ENCODE data around the gene LAMA3.
A peak's percentile ranks its signal among the peaks of the same experiment; 100 is the strongest.

Gene LAMA3

DNA sequence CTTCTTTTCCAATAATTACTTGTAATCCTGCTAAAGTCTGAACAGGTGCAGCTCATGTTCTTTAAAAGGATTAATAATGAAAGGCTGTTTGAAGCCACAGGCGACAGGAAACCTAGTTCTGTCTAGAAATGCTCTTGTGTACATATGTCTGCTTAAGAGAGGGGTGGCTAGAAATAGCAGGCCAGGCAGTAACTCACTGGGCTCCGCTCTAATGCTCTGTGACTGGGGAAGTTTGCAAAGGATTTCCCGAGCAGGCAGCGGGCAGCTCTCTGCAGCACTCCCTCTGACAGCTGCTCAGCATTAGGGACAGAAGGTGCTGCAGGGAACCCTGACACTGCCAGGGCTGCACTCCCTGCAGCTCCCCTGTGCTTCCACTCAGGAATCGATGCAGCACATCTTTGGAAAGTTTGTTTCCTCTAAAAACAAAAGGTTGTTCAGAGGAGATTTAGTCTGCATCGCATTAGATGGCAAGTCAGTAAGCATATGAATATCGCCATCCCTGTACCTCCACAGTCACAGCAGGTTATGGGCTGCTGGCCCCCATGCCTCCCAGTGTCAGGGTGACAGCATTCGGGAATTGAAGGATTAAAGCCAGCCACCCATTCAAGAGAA lies 292.2 kb downstream of the LAMA3 start:
- DNase-seq (ENCODE audit: low read depth): peak; percentile 78
- TF ChIP-seq, protein P1, sequence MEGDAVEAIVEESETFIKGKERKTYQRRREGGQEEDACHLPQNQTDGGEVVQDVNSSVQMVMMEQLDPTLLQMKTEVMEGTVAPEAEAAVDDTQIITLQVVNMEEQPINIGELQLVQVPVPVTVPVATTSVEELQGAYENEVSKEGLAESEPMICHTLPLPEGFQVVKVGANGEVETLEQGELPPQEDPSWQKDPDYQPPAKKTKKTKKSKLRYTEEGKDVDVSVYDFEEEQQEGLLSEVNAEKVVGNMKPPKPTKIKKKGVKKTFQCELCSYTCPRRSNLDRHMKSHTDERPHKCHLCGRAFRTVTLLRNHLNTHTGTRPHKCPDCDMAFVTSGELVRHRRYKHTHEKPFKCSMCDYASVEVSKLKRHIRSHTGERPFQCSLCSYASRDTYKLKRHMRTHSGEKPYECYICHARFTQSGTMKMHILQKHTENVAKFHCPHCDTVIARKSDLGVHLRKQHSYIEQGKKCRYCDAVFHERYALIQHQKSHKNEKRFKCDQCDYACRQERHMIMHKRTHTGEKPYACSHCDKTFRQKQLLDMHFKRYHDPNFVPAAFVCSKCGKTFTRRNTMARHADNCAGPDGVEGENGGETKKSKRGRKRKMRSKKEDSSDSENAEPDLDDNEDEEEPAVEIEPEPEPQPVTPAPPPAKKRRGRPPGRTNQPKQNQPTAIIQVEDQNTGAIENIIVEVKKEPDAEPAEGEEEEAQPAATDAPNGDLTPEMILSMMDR (IDR thresholded peaks at IDR 0.05; ENCODE audit: insufficient read depth, low read depth, low read length, missing control alignments): no peak
- no peak overlapping the region for H3K4me3 ChIP-seq (ENCODE audit: low read depth, low read length)

DNA sequence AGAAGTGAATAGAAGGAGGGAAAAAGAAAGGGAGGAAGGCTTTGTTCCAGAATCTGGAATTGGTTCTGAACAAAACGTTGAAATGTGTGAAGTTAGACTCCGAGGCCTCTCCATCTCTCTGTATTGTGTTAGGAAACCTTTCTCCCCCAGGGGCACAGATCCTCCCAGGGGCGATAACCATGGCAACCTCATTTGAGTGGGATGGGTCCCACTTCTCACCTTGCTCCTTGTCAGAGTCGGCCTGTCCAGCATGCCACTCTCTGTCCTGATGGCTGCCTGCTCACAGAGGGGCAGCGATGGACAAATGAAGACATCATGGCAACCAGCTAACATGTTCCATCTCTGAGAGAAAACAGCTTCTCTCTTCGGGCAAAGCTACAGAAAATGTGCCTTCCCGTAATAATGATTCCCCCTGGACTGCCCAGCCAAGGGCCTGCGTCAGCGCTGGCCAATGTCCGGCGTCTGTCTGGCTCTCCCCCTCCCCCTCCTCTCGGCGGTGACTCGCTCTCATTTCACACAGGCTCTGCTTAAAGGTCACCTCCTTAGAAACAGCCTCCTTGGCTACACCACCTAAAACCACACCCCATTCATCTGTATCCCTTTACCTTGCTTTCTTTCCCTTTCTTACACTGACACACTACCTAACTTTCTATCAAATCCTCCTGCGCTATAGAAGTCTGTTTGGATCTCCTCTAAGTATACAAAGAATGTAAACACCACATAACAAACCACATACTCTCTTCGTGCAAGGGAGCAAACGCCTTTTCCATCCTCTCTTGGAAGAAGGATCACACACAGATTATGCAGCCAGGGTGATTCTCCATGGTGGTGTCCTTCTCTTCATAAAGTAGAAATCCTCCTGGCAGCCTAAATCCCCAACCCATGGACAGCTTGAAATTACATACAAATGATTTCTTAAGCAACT lies 293.2 kb downstream of the LAMA3 start:
- no peak overlapping the region for H3K4me3 ChIP-seq (ENCODE audit: low read depth, low read length)
- TF ChIP-seq, protein P1 (IDR thresholded peaks at IDR 0.05; ENCODE audit: insufficient read depth, low read depth, low read length, missing control alignments): no peak
- no peak for DNase-seq (ENCODE audit: low read depth)

DNA sequence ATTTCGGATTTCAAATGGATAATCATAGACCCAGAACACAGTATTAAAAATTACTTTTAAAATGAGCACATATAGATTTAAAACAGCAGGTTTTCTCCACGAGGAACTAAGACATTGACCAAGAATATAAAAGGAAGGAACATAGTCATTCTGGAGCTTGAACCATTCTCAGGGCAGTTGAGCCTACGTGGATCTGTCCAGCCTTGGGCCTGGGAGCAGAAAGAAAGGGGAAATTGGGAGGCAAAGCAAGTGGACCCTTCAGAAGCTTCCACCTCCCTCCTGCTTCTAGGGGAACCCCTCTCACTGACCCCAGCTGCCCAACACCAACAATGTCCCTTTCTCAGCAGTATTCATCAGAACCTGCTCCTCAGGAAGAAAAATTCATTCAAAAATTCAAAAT lies 293.9 kb downstream of the LAMA3 start:
- H3K4me3 ChIP-seq (ENCODE audit: low read depth, low read length): no peak overlapping the region
- TF ChIP-seq, protein P1 (IDR thresholded peaks at IDR 0.05; ENCODE audit: insufficient read depth, low read depth, low read length, missing control alignments): no peak
- no peak for DNase-seq (ENCODE audit: low read depth)

DNA sequence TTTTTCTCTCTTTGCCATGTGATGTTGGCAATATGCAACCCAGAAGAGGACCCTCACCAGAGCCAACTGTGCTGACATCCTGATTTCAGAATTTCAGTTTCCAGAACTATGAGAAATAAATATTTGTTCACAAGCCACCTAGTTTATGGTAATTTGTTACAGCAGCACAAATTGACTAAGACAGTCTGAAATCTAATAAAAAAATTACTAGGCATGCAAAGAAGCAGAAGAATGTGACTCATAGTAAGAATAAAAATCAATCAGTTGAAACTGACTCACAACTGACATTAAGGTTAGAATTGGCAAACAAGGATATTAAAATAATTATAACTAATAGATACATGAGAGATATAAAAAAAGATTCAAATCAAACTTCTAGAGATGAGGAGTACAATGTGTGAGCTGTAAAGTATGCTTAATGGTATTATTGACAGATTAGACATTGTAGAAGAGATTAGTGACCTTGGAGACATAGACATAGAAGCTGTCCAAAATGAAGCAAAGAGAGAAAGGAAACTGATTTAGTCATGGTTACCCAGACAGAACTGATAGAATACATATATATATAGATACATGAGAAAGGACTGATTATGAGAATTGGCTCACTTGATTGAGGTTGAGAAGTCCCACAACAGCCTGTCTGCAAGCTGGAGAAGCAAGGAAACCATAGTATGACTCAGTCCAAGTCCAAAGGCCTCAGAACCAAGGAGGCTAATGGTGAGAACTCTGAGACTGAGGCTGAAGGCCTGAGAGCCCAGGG lies 297.5 kb downstream of the LAMA3 start:
- peak; percentile 85 for DNase-seq (ENCODE audit: low read depth)
- no peak overlapping the region for H3K4me3 ChIP-seq (ENCODE audit: low read depth, low read length)
- TF ChIP-seq, protein P1 (IDR thresholded peaks at IDR 0.05; ENCODE audit: insufficient read depth, low read depth, low read length, missing control alignments): no peak

DNA sequence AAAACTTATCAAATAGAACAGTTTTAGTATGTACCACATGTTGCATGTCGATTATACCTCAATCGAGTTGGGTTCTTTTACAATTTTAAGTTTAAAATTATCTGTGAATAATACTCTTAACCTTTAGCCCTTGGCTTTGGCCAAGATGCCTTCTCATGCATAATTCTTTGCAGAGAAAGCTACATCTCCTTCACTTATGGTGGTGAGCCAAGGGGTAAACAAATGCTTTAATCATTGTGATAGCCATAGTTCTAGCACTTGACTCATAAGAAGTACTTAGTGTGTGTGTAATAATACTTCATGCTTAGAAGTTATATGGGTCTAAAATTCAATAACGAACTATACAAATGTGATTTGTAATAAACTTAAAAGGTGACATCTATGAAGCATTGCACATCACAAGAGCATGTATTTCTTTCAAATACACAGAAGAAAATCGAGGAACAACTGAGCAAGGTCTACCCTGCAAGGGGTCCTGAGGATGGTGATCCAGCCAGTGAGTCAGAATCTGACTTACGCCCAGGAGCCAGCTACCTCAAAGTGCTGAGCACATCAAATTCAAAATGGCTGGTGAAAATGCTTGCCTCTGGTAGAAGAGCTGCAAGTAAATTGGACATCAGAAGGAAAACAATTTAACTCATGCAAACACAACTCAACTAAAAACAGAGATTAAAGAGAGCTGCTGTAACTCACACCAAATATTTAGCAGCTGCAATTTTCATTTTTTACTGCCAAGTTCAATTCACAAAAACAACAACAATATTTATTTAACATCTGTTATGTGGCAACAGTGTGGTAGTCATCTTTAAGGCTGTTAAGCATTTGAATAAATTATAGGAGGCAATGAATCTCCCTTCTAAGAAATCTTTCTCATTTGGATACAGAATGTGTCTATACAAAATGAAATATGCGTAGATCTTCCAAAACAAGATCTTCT lies 301.5 kb downstream of the LAMA3 start:
- no peak overlapping the region for H3K4me3 ChIP-seq (ENCODE audit: low read depth, low read length)
- DNase-seq (ENCODE audit: low read depth): no peak
- TF ChIP-seq, protein P1 (IDR thresholded peaks at IDR 0.05; ENCODE audit: insufficient read depth, low read depth, low read length, missing control alignments): no peak

All from GM12865 (cell line).